NCI-H345 treated with DMSO at 0.1 percent for 48 hours (cell line): Measurements from ENCODE around the gene MFAP3.
"Not testable (repeated sequence)": the region's sequence is repeated elsewhere in the genome, so short reads cannot be mapped to it uniquely, and the experiment has no call there.

Experiments
- DNase-seq: peaks from one replicate; lab custom pipeline; 2025; ENCODE audit not compliant: unreplicated experiment; lab: John Stamatoyannopoulos, UW

Gene MFAP3

DNA sequence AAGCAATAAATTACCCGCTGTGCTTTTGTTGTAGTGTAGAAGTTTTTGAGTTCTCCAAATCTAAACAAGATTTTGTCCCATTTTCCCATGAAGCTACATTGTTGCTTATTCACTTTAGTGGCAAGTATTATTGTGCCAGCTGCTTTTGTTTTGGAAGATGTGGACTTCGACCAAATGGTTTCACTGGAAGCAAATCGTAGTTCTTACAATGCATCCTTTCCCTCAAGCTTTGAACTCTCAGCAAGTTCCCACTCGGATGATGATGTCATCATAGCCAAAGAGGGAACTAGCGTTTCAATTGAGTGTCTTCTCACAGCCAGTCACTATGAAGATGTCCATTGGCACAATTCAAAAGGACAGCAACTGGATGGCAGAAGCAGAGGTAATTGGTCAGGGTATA is 10.9 kb downstream of the MFAP3 start:
- no peak for DNase-seq

DNA sequence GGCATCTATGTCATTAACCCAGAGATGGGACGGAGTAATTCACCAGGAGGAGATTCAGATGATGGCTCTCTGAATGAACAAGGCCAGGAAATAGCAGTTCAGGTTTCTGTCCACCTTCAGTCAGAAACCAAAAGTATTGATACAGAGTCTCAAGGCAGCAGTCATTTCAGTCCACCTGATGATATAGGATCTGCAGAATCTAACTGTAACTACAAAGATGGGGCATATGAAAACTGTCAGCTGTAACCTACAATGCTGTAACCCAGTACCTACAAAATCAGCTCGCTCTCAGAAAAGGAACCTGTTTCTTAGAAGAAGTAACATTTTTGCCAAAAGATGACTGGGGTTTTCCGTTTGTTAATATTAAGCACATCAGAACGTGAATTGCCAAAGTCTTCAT is 14.7 kb downstream of the MFAP3 start:
- no peak for DNase-seq

DNA sequence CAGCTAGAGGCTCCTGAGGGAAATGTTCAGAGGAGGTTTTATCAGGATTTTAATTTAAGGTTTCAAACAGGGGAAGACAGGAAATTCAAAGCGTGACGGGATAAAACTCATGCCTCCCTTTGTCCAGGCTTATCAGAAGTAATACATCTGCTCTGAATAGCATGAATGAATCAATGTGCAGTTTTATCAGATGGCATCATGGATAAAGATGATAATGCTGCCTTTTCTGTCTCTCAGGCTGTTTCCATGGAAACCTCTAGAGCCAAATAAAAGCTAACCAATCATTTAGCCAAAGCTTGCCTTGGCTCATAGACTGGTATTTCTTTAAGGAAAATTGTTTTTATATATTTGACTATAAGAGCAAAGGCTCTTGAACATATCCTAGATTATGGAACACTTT is 16.4 kb downstream of the MFAP3 start:
- no peak for DNase-seq

DNA sequence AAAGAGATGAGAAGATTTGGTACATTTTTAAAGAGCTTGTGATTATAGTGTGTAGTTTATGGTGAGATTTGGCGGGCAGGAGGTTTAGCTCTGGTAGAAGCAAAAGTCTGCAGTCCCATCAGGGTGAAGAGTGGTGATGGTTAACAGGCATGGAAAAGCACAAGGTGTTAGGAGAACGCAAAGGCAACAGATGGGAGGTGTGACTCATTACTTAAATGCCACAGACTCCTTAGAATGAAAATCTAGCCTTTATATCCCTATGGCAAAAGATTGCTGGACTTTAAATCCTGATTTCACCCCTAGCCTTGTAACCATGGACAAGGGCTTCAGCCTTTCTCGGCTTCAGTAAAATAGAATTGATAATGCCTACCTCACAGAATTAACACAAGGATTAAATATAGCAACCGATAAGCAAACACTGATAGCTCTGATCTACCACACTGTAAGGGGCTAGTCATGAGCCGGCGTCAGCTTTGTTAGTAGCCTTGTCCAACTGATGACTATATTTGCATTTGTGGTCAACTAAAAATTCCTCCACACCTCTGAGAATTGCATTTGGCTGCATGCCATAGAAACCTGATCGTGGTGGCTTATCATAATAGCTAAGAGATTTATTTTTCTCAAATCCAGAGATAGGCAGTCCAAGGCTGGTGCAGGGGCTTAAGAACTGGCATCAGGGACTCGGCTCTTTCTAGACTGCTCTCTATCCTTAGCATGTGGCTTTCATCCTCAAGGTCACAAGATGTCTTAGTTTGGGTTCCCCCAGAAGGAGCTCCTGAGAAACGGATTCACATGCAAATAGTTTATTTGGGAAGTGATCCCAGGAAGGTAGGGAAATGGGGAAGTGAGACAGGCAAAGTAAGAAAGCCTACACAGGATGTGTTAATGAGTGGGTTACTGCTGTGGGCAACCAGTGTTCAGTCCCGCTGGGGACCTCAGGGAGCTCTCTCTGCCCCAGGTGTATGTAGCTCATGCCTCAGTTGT is 19.6 kb downstream of the MFAP3 start:
- no peak for DNase-seq

DNA sequence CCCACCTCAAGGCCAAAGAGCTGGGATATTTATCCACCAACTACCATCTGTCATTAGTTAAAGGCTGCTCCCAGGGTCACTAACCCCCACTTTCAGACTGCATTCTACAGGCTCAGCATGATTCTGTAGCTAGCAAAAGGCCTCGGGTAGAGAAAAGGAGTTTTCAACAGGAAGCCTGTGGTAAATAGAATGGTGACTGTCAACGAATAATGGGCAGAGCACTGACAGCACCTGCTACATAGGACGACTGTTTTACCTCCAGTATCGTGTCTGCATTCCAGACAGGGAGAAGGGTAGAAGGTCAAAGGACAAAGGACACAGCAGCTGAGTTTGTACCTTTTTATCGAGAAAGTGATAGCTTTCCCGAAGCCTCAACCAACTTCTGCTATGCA is 20.3 kb downstream of the MFAP3 start:
- no peak for DNase-seq

DNA sequence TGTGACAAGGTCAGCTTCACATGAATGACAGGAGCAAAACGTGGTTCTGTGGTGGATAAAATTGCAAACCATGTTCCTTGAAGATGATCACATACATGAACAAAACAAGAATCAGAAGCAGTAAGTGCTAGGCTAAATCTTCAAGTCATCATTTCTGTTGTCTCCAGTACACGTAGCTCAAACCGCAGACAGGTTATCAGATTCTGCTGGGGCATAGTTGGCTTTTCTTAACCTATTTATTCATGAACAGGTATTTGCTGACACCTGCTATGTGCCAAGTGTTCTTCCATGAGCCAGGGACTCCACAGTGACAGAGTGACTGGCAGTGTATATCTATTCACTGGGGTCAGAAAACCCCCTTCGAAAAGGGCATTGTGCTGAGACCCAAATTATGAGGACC is 20.8 kb downstream of the MFAP3 start:
- no peak for DNase-seq

DNA sequence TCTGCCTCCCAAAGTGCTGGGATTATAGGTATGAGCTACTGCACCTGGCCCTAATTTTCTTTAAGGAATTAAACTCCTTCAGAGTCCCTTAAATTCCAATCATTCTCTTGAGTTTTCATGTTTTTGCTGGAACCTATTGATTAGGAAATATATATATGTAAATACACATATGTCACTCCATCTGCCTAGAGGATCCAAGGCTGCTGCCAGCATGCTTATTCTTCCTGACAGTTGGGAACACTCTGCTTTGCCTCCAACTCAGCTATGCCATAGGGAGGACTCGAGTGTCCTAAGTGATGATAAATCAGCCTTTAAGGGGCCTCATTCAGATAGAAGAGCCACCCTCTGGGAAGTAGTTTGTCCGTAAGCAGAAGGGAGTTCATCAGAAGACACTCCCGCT is 21.8 kb downstream of the MFAP3 start:
- DNase-seq: no peak

DNA sequence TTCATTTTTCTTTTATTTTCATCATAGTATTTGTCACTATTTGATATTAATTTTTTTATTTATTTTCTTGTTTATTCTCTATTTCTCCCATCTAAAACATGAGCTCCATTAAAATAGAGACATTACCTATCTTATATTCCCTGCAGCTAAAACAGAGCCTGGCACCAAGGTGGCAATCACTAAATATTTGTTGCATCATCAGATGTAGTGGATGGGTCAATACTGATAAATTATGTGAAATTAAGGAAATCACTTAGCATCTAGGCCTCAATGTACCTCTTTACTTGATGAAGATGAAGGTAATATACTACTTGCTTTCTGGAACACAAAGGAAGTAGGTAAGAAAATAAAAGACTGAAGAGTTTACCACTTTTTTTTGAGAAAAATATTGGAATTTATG is 24.6 kb downstream of the MFAP3 start:
- DNase-seq: no peak

DNA sequence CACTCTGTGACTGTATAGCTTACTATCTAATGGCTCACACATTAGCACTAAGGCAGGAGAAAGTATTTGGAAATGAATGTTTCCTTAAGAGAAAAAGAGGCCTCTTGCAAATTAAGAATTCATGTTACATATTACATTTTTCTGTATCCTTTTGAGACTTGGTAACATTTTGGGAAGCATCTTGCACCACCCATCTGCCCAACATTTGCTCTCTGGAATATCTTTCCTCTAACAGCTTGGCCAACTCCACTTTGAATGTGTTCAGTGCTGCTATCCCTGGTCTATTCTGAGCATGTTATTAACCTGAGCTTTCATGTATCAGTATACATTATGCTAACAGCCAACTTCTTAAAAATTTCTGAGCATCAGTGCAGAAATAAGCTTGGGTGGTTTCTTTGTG is 27.2 kb downstream of the MFAP3 start:
- no peak for DNase-seq

DNA sequence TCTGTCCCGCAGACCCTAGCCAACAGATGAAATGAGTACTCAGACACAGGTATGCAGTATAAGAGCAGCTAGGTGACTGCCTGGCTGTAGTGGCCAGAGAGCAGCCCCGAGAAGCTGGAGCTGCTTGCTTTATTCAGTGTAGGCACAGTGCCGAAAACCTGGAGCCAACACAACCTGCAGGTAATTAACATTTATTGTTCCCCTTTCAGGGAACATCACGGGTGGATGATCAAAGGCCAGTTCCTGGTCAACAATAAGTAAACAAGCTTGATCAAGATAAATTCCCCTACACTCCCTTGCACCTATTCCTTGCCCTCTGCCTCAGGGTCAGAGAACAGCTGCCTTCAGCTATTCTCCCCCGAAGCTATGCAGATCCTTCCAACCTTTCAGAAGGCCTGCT is 31.1 kb downstream of the MFAP3 start:
- DNase-seq: not testable (repeated sequence)

DNA sequence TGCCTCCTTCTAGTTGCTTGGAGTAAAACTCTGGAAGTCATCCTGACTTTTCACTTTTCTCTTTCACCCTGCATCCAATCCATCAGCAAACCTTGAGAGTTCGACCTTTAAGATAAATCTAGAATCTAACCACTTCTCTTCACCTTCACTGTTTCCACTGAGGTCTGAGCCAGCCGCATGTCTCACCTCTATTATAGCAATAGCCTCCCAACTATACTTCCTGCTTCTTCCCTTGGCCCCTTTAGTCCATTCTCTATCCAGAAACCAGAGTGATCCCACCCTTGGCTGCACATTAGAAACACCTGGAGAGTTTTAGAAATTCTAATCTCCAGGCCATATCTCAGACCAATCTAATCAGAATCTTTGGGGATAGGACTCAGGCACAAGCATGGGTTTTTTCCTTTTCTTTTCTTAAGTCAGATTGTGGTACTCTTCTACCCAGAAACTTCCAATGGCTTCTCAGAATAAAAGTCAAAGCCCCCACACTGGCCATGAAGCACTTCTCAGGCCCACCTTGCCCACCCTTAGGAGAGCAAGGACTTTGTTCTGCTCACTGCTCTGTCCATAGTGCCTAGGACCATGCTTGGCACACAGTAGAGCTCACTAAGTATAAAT is 33.1 kb downstream of the MFAP3 start:
- DNase-seq: no peak

DNA sequence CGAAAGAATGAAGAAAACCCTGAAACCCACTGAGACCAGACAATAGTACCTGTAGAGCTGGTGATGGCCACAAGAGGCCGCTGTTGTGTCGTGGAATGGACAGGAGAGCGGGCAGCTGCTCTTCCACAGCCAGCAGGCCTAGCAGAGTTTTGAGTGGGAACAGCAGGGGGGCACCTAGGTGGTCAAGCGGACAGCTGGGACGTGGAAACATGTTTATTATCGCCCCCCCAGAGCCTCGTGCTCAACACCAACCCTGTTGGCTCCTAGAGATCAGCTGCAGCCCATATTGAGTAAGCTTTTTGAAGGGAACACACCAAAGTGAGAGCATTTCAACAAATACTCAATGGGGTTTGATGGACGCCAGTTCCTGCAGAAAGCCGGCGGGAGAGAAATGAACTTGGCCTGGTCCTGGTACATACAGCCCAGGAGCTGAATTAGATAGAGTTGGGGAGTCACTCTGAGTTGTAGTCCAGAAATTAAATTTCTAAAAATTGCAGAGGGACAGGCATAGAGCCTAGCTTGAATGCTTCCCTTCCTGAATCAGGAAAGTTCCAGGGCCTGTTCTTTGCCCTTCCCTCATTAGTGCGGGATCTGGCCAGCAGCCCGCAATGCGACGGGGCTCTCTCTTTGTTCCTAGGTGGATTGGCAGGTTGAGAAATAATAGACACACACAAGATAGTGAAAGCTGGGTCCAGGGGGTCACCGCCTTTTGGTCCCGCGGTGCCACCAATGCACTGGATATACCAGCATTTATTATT is 33.8 kb downstream of the MFAP3 start:
- peak; percentile 56 for DNase-seq

DNA sequence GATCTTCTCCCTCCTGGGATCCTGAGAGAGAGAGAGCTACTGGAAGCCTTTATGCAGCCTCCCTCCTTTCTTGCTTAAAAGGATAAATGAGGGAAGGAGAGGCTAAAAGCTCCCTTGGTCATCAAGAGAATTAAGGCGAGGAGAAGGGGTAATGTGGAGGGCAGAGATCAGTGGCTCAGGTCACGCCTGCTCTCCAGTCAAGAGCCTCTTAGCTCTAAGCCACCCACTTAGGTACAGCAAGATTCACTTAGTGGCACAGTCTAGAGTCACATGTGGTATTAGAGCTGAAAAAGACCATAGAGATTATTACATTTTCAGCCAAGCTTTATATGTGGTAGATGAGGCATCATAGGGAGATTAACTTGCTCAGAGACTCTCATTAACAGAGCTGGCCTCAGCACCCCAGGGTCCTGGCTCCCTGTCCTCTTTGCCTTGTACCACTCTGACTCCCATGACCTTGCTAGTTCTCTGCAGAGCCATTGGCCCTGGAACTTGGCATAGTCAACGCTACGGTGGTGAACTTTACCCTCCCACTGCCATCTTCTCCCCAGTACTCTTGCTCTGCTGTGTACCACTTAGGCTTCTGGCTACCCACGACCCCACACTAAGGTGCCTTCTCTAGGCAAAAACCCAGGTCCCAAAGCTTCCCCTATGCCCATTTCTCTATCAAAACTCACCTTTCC is 37.6 kb downstream of the MFAP3 start:
- no peak for DNase-seq

DNA sequence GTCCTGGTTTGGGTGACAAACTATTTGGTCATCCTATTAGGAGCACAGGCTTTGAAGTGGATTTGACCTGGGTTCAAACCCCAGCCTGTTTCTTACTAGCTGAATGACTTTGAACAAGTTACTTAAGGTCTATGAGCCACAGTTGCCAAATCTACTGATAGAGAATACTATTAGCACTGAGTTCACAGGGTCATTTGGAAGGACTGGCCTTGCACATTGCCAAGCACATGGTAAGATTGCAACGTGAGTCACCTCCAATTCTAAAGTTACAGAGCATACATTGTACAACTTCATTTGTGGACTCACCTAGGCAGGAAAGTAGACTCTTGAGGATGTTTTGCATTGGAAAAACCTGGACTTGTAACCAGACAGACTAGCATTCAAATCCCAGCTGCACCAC is 38.9 kb downstream of the MFAP3 start:
- DNase-seq: no peak

DNA sequence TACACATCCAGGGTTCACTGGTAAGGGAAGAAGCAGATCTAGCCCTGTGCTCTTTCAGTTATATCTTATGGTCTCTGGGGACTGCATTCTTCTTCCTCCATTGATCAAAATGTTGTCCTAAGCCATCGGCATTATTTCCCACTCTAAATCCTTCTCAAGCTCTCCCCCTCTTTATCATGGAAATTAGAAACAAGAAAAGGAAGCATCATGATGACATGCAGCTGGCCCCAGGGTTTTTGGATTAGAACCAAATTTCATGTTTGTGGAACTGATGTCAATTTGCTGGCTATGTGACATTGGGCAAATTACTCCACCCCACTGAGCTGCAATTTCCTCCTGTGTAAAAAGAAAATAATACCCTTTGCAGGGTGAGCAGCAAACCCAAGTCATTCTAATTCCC is 39.5 kb downstream of the MFAP3 start:
- peak; percentile 98 for DNase-seq

DNA sequence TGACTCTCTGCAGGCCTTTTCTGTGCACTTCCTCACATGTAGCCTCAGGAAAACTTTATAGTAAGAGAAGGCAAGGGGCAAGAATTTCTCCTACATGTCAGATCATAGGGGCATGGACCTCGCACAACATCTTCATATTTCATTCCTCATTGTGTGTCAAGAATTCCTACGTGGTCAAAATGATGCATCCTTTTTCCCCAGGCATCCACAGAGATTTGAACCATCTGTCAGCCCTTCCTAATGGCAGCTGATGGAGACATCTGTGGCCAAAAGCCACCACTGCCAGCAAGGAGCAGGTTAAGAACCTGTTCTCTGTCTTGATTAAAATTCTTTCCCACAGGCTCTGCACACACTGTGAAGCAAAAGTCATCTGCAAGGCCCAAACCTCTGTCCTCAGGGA is 42.5 kb downstream of the MFAP3 start:
- DNase-seq: no peak

DNA sequence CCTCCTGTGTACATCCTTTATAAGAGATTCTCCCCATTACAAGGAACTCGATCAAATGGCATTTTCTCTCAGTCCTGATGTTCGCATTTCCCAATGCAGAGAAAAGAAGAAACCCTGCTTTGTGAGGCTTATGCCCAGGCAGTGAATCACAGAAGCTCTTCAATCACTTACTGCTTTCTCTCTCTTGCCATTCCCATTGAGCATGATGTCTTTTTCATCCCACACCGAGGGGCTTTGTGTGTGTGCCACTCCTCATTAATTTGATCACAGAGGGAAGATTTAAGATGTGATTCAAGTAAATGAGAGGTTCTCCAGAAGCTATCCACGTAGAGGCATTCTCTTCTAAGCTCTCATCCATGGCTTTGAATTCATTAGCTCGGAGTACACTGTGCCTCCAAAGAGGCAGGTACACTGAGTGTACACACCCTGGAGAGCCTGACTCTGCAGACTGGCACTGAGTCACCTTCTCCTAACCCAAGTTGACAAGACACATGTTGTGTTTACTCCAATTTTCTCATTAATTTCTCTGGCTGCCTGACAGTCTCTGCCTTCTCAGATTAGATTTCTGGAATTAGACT is 45.4 kb downstream of the MFAP3 start:
- no peak for DNase-seq

DNA sequence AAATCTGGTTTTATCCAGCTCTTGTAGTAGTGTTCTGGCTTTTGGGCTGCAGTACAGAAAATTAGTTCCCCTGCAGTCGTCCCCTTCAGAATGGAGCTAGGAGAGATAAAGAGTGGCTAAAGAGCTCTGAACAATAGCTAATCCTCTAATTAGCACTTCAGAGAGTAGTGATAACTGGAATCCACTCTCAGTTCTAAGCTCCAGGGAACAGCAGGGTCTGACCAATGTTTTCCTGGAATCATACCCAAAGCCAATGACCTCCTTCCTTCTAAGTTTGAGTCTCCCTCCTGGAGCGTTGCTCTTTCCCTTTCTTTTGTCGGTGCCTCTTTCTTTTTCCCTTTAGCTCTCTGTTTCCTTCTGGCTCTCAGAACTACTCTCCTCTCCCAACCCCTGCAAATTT is 47.4 kb downstream of the MFAP3 start:
- DNase-seq: no peak

DNA sequence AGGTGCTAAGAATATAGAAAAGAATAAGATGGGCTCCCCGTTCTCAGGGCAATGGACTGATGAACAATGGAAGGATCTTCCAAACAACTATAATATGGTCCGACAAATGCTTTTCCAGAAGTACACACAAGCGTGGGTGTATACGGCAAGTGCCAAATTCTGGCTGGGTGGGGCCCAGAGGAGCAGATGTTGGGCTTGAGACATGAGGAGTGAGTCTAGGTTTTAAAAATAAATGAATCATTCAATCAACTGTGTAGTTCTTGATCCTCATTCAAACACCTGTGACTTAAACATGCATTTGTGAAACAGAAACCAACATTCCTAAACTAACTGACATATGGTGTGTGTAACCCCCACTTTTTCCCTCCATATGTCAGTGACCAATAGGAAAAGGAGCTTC is 47.9 kb downstream of the MFAP3 start:
- no peak for DNase-seq

DNA sequence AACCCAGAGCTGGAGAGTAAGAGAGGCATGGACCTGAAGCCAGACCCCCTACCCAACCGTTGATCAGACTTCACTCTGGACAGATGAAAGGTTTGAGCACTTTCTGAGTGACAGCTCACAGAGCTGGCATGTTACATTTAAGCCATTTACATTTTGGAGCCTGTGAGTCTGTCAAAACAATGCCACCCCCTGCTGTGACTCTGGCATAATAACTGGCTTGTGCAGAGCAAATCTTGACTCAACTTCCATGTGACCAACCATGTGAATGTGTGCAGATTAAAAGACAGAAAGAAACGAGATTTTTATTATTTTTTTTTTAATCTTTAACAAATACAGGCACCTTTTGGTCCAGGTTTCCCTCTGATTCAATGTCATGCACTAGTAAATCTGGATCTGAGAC is 48.5 kb downstream of the MFAP3 start:
- peak; percentile 33 for DNase-seq

DNA sequence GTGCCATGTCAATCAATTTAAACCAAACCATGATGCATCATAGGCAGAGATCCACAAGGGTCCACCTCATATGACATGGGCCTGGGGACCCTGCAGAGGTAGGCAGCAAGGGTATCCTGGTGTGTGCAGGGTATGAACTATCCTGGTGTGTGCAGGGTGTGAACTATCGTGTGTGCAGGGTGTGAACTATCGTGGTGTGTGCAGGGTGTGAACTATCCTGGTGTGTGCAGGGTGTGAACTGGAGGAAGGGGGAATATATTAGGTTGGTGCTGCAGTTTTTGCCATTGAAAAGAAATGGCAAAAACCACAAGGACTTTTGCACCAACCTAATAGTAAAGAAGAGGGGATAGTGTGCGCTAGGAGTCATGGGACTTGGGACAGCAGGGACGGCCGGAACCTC is 50.0 kb downstream of the MFAP3 start:
- DNase-seq: no peak
